ENCODE measurements around the gene TSC2. TPM values are rescaled to one million over a fixed set of nuclear protein-coding genes. Genes with fewer than 3 reads are reported as not detected.
"Not testable (repeated sequence)": the region's sequence is repeated elsewhere in the genome, so short reads cannot be mapped to it uniquely, and the experiment has no call there.

Gene TSC2
- total RNA-seq, 1 experiment from 2014 or later = 109 TPM

- H3K27me3 Mint-ChIP-seq (ENCODE audit: insufficient read depth, unreplicated experiment); H3K27ac Mint-ChIP-seq (ENCODE audit: unreplicated experiment); H3K9me3 Mint-ChIP-seq (ENCODE audit: unreplicated experiment); POLR2A ChIA-PET; H3K4me3 Mint-ChIP-seq (ENCODE audit: unreplicated experiment); BruUV-seq (replicated peaks); H3K4me1 Mint-ChIP-seq (ENCODE audit: low read depth, unreplicated experiment); H3K9me3 ChIP-seq; H3K4me1 ChIP-seq; H3K27me3 ChIP-seq (replicated peaks; ENCODE audit: control insufficient read depth, insufficient read depth, low read length); intact Hi-C loops (cut with micrococcal nuclease; ENCODE audit: unreplicated experiment); H3K36me3 ChIP-seq (ENCODE audit: control insufficient read depth, insufficient read depth, low read length); DNase-seq; H3K4me3 ChIP-seq (ENCODE audit: low read depth, low read length); CTCF ChIA-PET: not testable (repeated sequence)
- H3K36me3 Mint-ChIP-seq (ENCODE audit: insufficient read depth, unreplicated experiment) = peaks cover 14% of the 10 kb centered on the region
Measured at GRCh38 chr16:2105769-2106168, 58.0 kb downstream of the TSC2 start.

- H3K9me3 ChIP-seq; H3K4me3 Mint-ChIP-seq (ENCODE audit: unreplicated experiment); H3K36me3 ChIP-seq (ENCODE audit: control insufficient read depth, insufficient read depth, low read length); intact Hi-C loops (cut with micrococcal nuclease; ENCODE audit: unreplicated experiment); CTCF ChIA-PET; H3K9me3 Mint-ChIP-seq (ENCODE audit: unreplicated experiment); H3K4me3 ChIP-seq (ENCODE audit: low read depth, low read length); H3K4me1 Mint-ChIP-seq (ENCODE audit: low read depth, unreplicated experiment); H3K4me1 ChIP-seq; H3K27ac Mint-ChIP-seq (ENCODE audit: unreplicated experiment); BruUV-seq (replicated peaks); DNase-seq; POLR2A ChIA-PET; H3K27me3 Mint-ChIP-seq (ENCODE audit: insufficient read depth, unreplicated experiment); H3K27me3 ChIP-seq (replicated peaks; ENCODE audit: control insufficient read depth, insufficient read depth, low read length): not testable (repeated sequence)
- peaks cover 11% of the 10 kb centered on the region for H3K36me3 Mint-ChIP-seq (ENCODE audit: insufficient read depth, unreplicated experiment)
Measured at GRCh38 chr16:2106211-2106610, 58.4 kb downstream of the TSC2 start.

- H3K27ac Mint-ChIP-seq (ENCODE audit: unreplicated experiment); H3K36me3 ChIP-seq (ENCODE audit: control insufficient read depth, insufficient read depth, low read length); H3K27me3 ChIP-seq (replicated peaks; ENCODE audit: control insufficient read depth, insufficient read depth, low read length); DNase-seq; intact Hi-C loops (cut with micrococcal nuclease; ENCODE audit: unreplicated experiment); H3K27me3 Mint-ChIP-seq (ENCODE audit: insufficient read depth, unreplicated experiment); POLR2A ChIA-PET; H3K4me3 ChIP-seq (ENCODE audit: low read depth, low read length); H3K4me1 Mint-ChIP-seq (ENCODE audit: low read depth, unreplicated experiment); H3K9me3 Mint-ChIP-seq (ENCODE audit: unreplicated experiment); H3K9me3 ChIP-seq; BruUV-seq (replicated peaks); H3K4me3 Mint-ChIP-seq (ENCODE audit: unreplicated experiment); H3K36me3 Mint-ChIP-seq (ENCODE audit: insufficient read depth, unreplicated experiment); CTCF ChIA-PET; H3K4me1 ChIP-seq: not testable (repeated sequence)
Measured at GRCh38 chr16:2107121-2107790, 59.5 kb downstream of the TSC2 start.

GRCh38 chr16:2107791-2108125 is 60.0 kb downstream of the TSC2 start:
- H3K4me1 Mint-ChIP-seq (ENCODE audit: low read depth, unreplicated experiment); H3K36me3 Mint-ChIP-seq (ENCODE audit: insufficient read depth, unreplicated experiment); DNase-seq; intact Hi-C loops (cut with micrococcal nuclease; ENCODE audit: unreplicated experiment); BruUV-seq (replicated peaks); POLR2A ChIA-PET; H3K27ac Mint-ChIP-seq (ENCODE audit: unreplicated experiment); H3K4me3 ChIP-seq (ENCODE audit: low read depth, low read length); H3K27me3 ChIP-seq (replicated peaks; ENCODE audit: control insufficient read depth, insufficient read depth, low read length); H3K36me3 ChIP-seq (ENCODE audit: control insufficient read depth, insufficient read depth, low read length); H3K27me3 Mint-ChIP-seq (ENCODE audit: insufficient read depth, unreplicated experiment); H3K4me1 ChIP-seq; H3K9me3 Mint-ChIP-seq (ENCODE audit: unreplicated experiment); H3K9me3 ChIP-seq; H3K4me3 Mint-ChIP-seq (ENCODE audit: unreplicated experiment); CTCF ChIA-PET: not testable (repeated sequence)

GRCh38 chr16:2108446-2109270 is 60.9 kb downstream of the TSC2 start:
- not testable (repeated sequence) for H3K27ac Mint-ChIP-seq (ENCODE audit: unreplicated experiment)

GRCh38 chr16:2109271-2109580 is 61.4 kb downstream of the TSC2 start:
- H3K9me3 ChIP-seq; POLR2A ChIA-PET; H3K27me3 ChIP-seq (replicated peaks; ENCODE audit: control insufficient read depth, insufficient read depth, low read length); H3K27me3 Mint-ChIP-seq (ENCODE audit: insufficient read depth, unreplicated experiment); BruUV-seq (replicated peaks); H3K4me1 ChIP-seq; intact Hi-C loops (cut with micrococcal nuclease; ENCODE audit: unreplicated experiment); H3K4me1 Mint-ChIP-seq (ENCODE audit: low read depth, unreplicated experiment); CTCF ChIA-PET; H3K36me3 ChIP-seq (ENCODE audit: control insufficient read depth, insufficient read depth, low read length); H3K4me3 Mint-ChIP-seq (ENCODE audit: unreplicated experiment); H3K9me3 Mint-ChIP-seq (ENCODE audit: unreplicated experiment); H3K27ac Mint-ChIP-seq (ENCODE audit: unreplicated experiment); H3K4me3 ChIP-seq (ENCODE audit: low read depth, low read length); DNase-seq: not testable (repeated sequence)
- H3K36me3 Mint-ChIP-seq (ENCODE audit: insufficient read depth, unreplicated experiment) = peaks cover 12% of the 10 kb centered on the region

More at GRCh38 chr16:2108446-2109270, 60.9 kb downstream of the TSC2 start:
- H3K4me1 Mint-ChIP-seq (ENCODE audit: low read depth, unreplicated experiment); H3K27me3 ChIP-seq (replicated peaks; ENCODE audit: control insufficient read depth, insufficient read depth, low read length); H3K4me3 ChIP-seq (ENCODE audit: low read depth, low read length); H3K9me3 ChIP-seq; H3K4me1 ChIP-seq; H3K36me3 ChIP-seq (ENCODE audit: control insufficient read depth, insufficient read depth, low read length); DNase-seq; H3K27me3 Mint-ChIP-seq (ENCODE audit: insufficient read depth, unreplicated experiment); intact Hi-C loops (cut with micrococcal nuclease; ENCODE audit: unreplicated experiment); POLR2A ChIA-PET; H3K9me3 Mint-ChIP-seq (ENCODE audit: unreplicated experiment); BruUV-seq (replicated peaks); H3K4me3 Mint-ChIP-seq (ENCODE audit: unreplicated experiment); CTCF ChIA-PET: not testable (repeated sequence)
- peaks cover 12% of the 10 kb centered on the region for H3K36me3 Mint-ChIP-seq (ENCODE audit: insufficient read depth, unreplicated experiment)

GRCh38 chr16:2109872-2110271 is 62.1 kb downstream of the TSC2 start:
- H3K36me3 ChIP-seq (ENCODE audit: control insufficient read depth, insufficient read depth, low read length) = not testable (repeated sequence)

More at GRCh38 chr16:2109872-2110271, 62.1 kb downstream of the TSC2 start:
- POLR2A ChIA-PET; H3K9me3 Mint-ChIP-seq (ENCODE audit: unreplicated experiment); H3K4me1 ChIP-seq; H3K27ac Mint-ChIP-seq (ENCODE audit: unreplicated experiment); CTCF ChIA-PET; BruUV-seq (replicated peaks); H3K9me3 ChIP-seq; H3K27me3 ChIP-seq (replicated peaks; ENCODE audit: control insufficient read depth, insufficient read depth, low read length); H3K4me3 ChIP-seq (ENCODE audit: low read depth, low read length); DNase-seq; H3K4me1 Mint-ChIP-seq (ENCODE audit: low read depth, unreplicated experiment); H3K4me3 Mint-ChIP-seq (ENCODE audit: unreplicated experiment); intact Hi-C loops (cut with micrococcal nuclease; ENCODE audit: unreplicated experiment); H3K27me3 Mint-ChIP-seq (ENCODE audit: insufficient read depth, unreplicated experiment): not testable (repeated sequence)
- peaks cover 12% of the 10 kb centered on the region for H3K36me3 Mint-ChIP-seq (ENCODE audit: insufficient read depth, unreplicated experiment)
